ENCODE results near the gene TNFRSF12A. TPM values are rescaled to one million over a fixed set of nuclear protein-coding genes. Genes with fewer than 3 reads are reported as not detected.

Gene TNFRSF12A
- total and polyA plus RNA-seq, 9 donors, result 3.7 to 52.5 (median 8.5) TPM

GRCh38 chr16:2976201-2976600, 44.0 kb upstream of the TNFRSF12A start:
- no peaks in the 10 kb centered on the region for H3K27me3 ChIP-seq

GRCh38 chr16:2976673-2977072, 43.5 kb upstream of the TNFRSF12A start:
- no peaks in the 10 kb centered on the region for H3K27me3 ChIP-seq
- intact Hi-C loops (cut with DNase I), result no loop called here
- WGBS, 3 donors, result 91 to 93% (median 92%) methylated on average over 13 to 15 of the region's 15 CpGs
- H3K4me1 ChIP-seq (ENCODE audit: insufficient read depth), result peaks cover 6% of the 10 kb centered on the region
- TF ChIP-seq POLR2A (IDR thresholded peaks at IDR 0.05) (no peak), EP300 (IDR thresholded peaks at IDR 0.05) (no peak), CTCF (IDR thresholded peaks at IDR 0.05) (no peak)
- no peaks in the 10 kb centered on the region for H3K36me3 ChIP-seq
- H3K9me3 ChIP-seq, result no peaks in the 10 kb centered on the region
- no peak overlapping the region for H3K27ac ChIP-seq
- H3K4me3 ChIP-seq, result no peak overlapping the region
- DNase-seq, result no peak

More at GRCh38 chr16:2976201-2976600, 44.0 kb upstream of the TNFRSF12A start:
- 85 to 92% (median 89%) methylated on average over 7 of the region's 7 CpGs for WGBS, 3 donors
- TF ChIP-seq POLR2A (IDR thresholded peaks at IDR 0.05) (no peak), EP300 (IDR thresholded peaks at IDR 0.05) (no peak), CTCF (IDR thresholded peaks at IDR 0.05) (no peak)
- no peaks in the 10 kb centered on the region for H3K9me3 ChIP-seq
- peaks cover 4% of the 10 kb centered on the region for H3K4me1 ChIP-seq (ENCODE audit: insufficient read depth)
- H3K36me3 ChIP-seq, result no peaks in the 10 kb centered on the region
- H3K27ac ChIP-seq, result no peak overlapping the region
- intact Hi-C loops (cut with DNase I), result no loop called here
- no peak for DNase-seq
- H3K4me3 ChIP-seq, result no peak overlapping the region

- H3K27me3 ChIP-seq, result no peaks in the 10 kb centered on the region
- H3K36me3 ChIP-seq, result no peaks in the 10 kb centered on the region
- H3K4me1 ChIP-seq (ENCODE audit: insufficient read depth), result peaks cover 6% of the 10 kb centered on the region
- intact Hi-C loops (cut with DNase I), result no loop called here
- H3K27ac ChIP-seq, result no peak overlapping the region
- H3K9me3 ChIP-seq, result no peaks in the 10 kb centered on the region
- no peak overlapping the region for H3K4me3 ChIP-seq
- TF ChIP-seq CTCF (IDR thresholded peaks at IDR 0.05) (no peak), POLR2A (IDR thresholded peaks at IDR 0.05) (no peak), EP300 (IDR thresholded peaks at IDR 0.05) (no peak)
- DNase-seq, result no peak
- WGBS, 3 donors, result 82 to 84% (median 83%) methylated on average over 6 of the region's 6 CpGs
Measured at GRCh38 chr16:2977440-2977839, 42.7 kb upstream of the TNFRSF12A start.

- no peak for TF ChIP-seq EP300 (IDR thresholded peaks at IDR 0.05)
- no peak for TF ChIP-seq POLR2A (IDR thresholded peaks at IDR 0.05)
- no peak for TF ChIP-seq CTCF (IDR thresholded peaks at IDR 0.05)
- Histone ChIP-seq H3K27me3 (no peaks in the 10 kb centered on the region), H3K4me1 (ENCODE audit: insufficient read depth) (peaks cover 6% of the 10 kb centered on the region), H3K27ac (no peak overlapping the region), H3K36me3 (no peaks in the 10 kb centered on the region), H3K4me3 (peak overlapping the region; percentile 77), H3K9me3 (no peaks in the 10 kb centered on the region)
- intact Hi-C loops (cut with DNase I), result no loop called here
- 1 to 4% (median 3%) methylated on average over 33 to 43 of the region's 43 CpGs for WGBS, 3 donors
- DNase-seq, result peak in 1 of 5 donors; percentile 50
Measured at GRCh38 chr16:2979669-2980226, 40.4 kb upstream of the TNFRSF12A start.
